ENCODE data around the gene RNF32.
"Not testable (repeated sequence)": the region's sequence is repeated elsewhere in the genome, so short reads cannot be mapped to it uniquely, and the experiment has no call there.

The RNF32 gene

GRCh38 chr7:156625580-156625979 lies 15.0 kb upstream of the RNF32 start:
- no peak for TF ChIP-seq CTCF (IDR thresholded peaks at IDR 0.05; ENCODE audit: extremely low read depth, missing control alignments)
- DNase-seq (ENCODE audit: low spot score), result no peak

- DNase-seq (ENCODE audit: low spot score), result no peak
- no peak for TF ChIP-seq CTCF (IDR thresholded peaks at IDR 0.05; ENCODE audit: extremely low read depth, missing control alignments)
These were observed 14.2 kb upstream of the RNF32 start for GRCh38 chr7:156626220-156626895.

GRCh38 chr7:156628562-156628961 lies 12.0 kb upstream of the RNF32 start:
- DNase-seq (ENCODE audit: low spot score), result no peak
- no peak for TF ChIP-seq CTCF (IDR thresholded peaks at IDR 0.05; ENCODE audit: extremely low read depth, missing control alignments)

- DNase-seq (ENCODE audit: low spot score), result no peak
- no peak for TF ChIP-seq CTCF (IDR thresholded peaks at IDR 0.05; ENCODE audit: extremely low read depth, missing control alignments)
These were observed 10.7 kb upstream of the RNF32 start for GRCh38 chr7:156629873-156630272.

GRCh38 chr7:156634117-156634516 lies 6.5 kb upstream of the RNF32 start:
- DNase-seq (ENCODE audit: low spot score), result no peak
- no peak for TF ChIP-seq CTCF (IDR thresholded peaks at IDR 0.05; ENCODE audit: extremely low read depth, missing control alignments)

GRCh38 chr7:156635529-156636385 lies 4.8 kb upstream of the RNF32 start:
- no peak for TF ChIP-seq CTCF (IDR thresholded peaks at IDR 0.05; ENCODE audit: extremely low read depth, missing control alignments)
- no peak for DNase-seq (ENCODE audit: low spot score)

- not testable (repeated sequence) for DNase-seq (ENCODE audit: low spot score)
These were observed 3.5 kb upstream of the RNF32 start for GRCh38 chr7:156637093-156637492.

All from GM20000 (cell line).